GM18502 (cell line): ENCODE results near the gene NAV1.

ENCODE experiments used
- ATAC-seq: cut with Tn5 transposase; IDR thresholded peaks from one replicate; pipeline ENCODE4 v1.9.1; 2021; ENCODE audit warnings: mild to moderate bottlenecking; ENCODE audit not compliant: unreplicated experiment, poor library complexity

NAV1 gene

GRCh38 chr1:201582705-201583442 is 43.9 kb downstream of the NAV1 start:
- ATAC-seq: no peak

GRCh38 chr1:201583663-201584062 is 44.7 kb downstream of the NAV1 start:
- ATAC-seq: no peak

GRCh38 chr1:201584471-201585092 is 45.7 kb downstream of the NAV1 start:
- ATAC-seq: no peak

- no peak for ATAC-seq
These were observed 46.2 kb downstream of the NAV1 start for GRCh38 chr1:201585093-201585483.

GRCh38 chr1:201585901-201586300 is 47.0 kb downstream of the NAV1 start:
- no peak for ATAC-seq

- no peak for ATAC-seq
These were observed 47.9 kb downstream of the NAV1 start for GRCh38 chr1:201586806-201587205.

GRCh38 chr1:201587729-201588128 is 48.8 kb downstream of the NAV1 start:
- ATAC-seq: no peak
